HG03064 (cell line): ENCODE measurements around the gene FYN.
A peak's percentile ranks its signal among the peaks of the same experiment; 100 is the strongest.

Experiments
- ATAC-seq: cut with Tn5 transposase; IDR thresholded peaks from one replicate; pipeline ENCODE4 v1.9.1; 2021; ENCODE audit warnings: low read depth; ENCODE audit not compliant: unreplicated experiment

The FYN gene

DNA sequence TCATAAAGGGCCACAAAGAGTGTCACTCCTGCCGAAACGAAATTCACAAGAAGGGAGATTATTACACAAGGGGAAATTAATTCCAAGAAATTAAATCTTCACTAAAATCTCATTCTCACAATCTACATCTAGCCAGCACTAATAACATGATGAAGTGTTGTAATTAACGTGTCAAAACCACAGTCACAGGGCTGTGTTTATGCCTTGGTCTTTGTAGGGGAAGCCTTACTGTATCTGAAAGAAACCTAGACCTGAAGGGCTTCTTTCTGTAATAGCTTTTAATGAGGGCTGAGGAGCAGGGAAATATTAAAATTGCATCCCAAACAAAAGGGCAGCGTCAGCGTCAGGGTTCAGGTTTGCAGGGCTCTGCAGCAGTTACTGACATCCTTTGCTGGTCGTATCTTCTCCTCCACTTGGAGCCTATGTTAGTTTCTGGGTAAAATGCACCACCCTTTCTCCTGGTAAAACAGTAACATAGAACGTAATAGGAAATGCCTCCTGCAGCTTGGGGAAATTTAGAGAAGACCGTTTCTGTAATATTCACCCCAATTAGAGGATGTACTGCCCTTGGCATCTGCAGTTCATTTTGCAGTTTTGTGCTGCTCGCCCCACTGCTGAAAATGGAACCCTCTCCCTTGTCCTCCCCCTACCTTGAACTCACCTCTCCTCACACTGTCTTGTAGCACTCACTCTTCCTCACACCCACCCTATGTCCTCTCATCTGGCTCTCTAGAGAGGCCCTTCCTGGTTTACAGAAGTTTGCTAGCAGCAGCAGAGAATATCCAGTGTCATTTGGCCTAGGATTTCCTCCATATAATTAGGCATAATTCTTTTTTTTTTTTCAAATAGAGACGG, 158.6 kb downstream of the FYN start:
- ATAC-seq: no peak

GRCh38 chr6:111713811-111714210, 159.4 kb downstream of the FYN start:
- no peak for ATAC-seq

DNA sequence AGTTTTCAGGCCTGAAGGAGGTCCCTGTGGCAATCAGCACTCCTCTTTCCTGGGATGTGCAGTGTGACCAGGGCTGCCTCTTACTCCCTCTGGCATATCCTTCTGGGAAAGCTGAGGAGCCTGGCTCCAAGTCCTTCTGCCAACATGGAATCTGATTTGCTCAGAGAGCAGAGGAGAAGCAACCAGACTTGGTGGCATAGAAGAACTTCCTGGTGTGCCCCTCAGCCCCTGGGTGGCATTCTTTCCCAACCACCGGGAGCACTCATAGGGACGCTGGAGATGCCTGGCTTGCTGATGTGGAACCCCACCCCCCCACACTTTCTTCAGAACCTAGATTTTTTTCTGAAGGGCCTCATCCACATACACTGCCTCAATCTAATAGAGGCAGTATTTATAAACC, 160.0 kb downstream of the FYN start:
- ATAC-seq: no peak

DNA sequence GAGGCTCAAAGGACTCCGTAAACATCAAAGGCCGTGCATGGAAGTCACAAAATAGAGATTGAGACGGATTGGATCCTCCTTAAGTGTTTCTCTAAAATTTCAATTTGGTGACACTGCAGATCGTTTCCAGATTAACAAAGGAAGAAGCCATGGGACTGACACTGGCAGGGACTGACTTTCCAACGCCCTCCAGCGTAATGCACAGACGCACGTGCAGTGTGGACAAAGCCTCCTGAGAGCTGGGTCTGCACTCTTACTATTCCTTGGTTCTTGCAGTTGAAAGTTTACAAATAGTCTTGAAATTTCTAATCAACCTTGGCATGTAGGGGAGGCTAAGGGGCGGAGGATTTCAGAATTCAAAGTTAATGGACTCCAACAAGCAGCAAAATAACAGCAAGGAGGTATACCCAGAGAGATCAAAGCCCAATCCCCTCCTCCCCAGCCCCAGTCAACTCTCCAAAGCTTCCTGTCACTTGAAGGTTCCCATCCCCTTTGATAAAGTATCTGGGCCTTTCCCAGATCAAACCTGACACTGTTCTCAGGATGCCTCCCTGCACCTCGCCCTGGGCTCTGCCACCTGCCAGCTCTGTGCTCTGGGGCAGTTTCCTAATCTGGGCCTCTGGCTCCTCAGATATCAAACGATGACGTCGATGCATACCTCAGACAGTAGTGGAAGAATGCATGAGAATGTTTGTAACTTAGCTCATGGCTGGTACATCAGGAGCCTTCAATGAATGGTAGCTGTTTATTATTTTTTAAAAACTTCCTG, 161.1 kb downstream of the FYN start:
- no peak for ATAC-seq

- ATAC-seq: no peak
Measured at GRCh38 chr6:111711476-111711875, 161.8 kb downstream of the FYN start.

- no peak for ATAC-seq
Measured at GRCh38 chr6:111710911-111711310, 162.3 kb downstream of the FYN start.

DNA sequence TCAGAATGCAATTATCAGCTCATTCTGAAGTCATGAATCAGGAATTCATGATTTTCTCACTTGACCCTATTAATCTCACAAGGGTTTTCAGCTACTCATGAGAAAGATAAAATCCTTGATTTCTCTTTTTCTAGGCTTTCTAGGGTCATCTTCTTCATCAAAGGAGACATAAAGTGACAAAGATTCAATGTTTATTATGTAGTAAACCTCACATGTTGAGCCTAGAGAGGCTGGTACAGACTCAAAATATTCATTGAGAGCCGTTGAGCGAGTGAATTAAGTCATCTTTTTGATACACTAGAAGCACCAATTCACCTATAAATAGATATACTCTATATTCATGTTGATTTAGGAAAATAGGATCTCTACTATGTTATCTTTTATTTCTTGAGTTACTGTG, 162.8 kb downstream of the FYN start:
- ATAC-seq: no peak

DNA sequence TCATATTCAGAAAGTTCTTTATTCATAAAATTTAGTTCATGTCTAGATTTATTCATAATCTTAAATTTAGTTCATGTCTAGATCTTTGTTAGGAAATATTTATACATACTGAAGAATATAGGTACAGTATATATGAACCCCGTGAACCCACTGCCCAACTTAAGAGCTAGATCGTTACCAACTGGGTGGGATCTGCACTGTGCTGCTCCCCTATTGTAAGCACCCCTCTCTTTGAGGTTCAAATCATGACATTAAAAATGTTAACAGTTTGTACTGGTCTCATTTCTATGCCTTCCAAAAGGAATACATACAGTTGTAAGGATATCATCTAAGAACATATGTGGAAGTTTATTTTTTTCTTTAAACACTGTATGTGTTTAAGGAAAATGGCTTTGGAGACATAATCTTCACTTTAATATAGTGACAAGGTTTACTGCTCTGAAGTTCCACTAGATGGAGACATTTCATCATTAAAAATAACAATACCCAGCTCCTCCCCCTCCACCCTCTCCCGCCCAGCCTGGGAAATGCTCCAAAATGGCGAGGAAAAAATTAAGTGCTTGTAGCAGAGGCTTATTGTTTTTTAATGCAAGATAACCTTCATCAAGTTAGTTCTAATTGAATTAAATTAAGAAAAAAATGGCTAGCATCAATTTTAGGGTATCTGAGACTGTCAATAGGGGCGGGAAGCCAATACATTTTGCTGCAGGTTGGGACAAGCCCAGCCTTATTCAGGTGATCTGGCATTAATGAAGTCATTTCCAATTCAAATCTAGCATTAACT, 163.4 kb downstream of the FYN start:
- peak; percentile 94 for ATAC-seq

GRCh38 chr6:111709201-111709600, 164.1 kb downstream of the FYN start:
- ATAC-seq: no peak

DNA sequence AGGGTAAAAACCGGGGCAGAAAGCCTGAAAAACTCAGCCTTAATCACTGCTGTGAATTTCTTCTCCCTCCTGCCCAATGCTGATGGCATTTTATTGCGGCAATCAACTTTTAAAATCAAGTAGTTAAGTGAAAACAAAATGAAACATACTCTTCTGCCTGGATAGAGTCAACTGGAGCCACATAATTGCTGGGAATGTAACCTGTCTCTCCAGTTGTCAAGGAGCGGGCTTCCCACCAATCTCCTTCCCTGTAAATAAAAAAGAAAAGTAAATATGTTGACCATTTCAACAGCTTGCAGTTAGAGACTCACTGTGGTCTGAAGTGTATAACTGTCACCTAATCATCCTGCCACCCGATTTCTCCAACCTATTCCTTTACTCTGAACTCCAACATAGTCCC, 165.5 kb downstream of the FYN start:
- no peak for ATAC-seq

- no peak for ATAC-seq
Measured at GRCh38 chr6:111706841-111707391, 166.3 kb downstream of the FYN start.

GRCh38 chr6:111703723-111704122, 169.5 kb downstream of the FYN start:
- no peak for ATAC-seq

DNA sequence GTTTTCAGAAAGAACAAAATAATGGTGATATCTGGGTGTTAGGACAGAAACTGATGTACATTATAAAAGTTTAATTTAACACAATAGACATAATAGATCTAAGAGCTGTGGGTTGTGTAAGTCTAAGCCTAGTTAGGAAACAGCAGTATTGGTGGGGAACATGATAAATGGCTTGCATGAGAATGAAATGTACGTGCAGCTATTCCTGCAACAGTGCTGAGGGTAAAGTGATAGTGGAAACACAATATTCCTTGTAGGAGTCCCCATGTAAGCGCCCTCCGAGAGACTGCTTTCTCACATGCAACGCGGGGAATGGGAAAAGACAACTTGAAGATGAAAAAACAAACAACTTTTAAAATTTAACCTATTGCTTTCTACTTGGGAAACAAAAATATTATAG, 171.0 kb downstream of the FYN start:
- ATAC-seq: no peak

- ATAC-seq: no peak
Measured at GRCh38 chr6:111701146-111701545, 172.1 kb downstream of the FYN start.

GRCh38 chr6:111700135-111700690, 173.0 kb downstream of the FYN start:
- no peak for ATAC-seq

- no peak for ATAC-seq
Measured at GRCh38 chr6:111699123-111699522, 174.1 kb downstream of the FYN start.

- no peak for ATAC-seq
Measured at GRCh38 chr6:111696814-111697213, 176.4 kb downstream of the FYN start.

DNA sequence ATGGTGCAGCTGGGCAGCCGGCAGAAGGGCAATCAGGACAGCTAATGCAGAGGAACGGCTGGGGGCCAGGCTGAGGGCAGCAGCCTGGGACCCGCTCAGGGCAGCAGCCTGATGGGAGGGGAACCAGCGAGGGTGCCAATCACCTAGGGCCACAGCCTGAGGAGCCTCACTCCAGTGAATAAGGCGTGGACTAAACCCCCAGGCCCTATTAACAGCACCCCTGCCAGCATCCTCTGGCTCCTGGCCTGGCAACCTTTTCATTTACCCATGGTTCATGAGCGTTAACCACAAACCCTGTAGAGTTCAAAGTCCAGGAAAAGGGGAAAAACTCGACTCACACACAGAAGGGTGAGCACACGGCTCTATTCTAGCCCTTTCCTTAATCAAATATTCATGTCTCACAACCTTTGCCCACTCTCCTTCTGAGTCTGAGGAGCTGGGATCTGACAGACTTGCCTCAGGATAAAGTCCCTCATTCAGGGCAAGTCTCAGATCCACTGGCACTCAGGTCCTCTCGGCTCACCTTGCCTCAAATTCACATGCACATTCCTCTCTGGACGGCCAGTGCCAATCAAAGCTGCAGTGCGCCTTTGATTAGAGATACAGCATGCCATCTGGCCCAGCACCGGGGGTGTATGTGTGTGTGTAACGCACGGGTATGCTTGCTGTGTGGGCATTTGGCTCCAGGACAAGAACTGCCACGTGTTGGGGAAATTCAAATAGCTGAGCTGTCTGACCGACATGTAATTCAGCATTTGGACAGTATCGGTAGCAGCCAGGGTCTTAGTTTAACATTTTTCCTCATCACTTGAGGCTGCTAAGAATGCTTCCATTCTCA, 180.7 kb downstream of the FYN start:
- no peak for ATAC-seq

DNA sequence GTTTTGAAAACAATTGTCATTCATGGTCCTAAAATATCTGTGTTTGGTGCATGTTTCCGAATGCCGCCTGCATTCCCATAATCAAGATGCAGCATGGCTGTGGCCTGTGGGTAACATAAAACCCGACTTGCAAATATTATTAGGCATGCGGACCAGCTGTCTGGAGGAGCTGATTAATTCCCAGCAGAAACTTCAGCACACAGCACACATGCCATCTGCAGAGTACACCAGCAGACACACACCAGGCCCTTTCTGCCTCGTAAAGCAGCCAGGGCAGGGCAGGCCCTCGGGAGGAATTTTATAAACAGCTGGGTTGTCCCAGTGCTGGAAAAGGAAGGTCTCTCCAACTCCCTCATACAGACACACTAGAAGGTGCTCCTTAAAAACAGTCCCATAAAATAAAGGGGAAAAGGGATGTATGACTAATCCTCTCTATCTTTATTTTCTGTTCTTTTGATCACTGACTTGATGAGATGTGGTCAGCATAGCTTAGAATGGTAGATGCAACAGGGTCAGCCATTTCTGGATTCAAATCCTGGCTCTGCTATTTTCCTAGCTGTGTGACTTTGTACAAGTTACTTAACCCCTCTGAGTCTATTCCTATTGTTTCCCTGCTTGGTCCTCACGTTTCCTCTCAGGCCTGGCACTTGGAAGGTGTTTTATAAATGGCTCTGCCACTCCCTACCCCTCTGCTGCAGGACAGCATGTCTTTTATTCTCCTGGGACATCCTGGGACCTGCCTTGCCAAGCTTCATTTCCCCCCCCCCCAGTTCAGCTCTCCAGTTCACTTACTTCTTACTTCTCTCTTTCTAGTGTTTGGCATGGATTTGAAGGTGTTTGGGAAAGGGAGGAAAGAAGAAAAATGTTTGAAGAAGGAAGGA, 181.7 kb downstream of the FYN start:
- ATAC-seq: no peak
